ENCODE results near the gene WDFY2. TPM values are rescaled to one million over a fixed set of nuclear protein-coding genes. Genes with fewer than 3 reads are reported as not detected.

Gene WDFY2
- total and polyA plus RNA-seq, 10 of the 15 experiments (the other 5 are each of a cell fraction or from before 2014, with no cell fraction given), result 2.1 to 13.0 (median 8.1) TPM

- peaks cover 5% of the 10 kb centered on the region for H3K79me2 ChIP-seq (ENCODE audit: control insufficient read depth, insufficient read depth, low read length)
- no peak overlapping the region for H3K27ac ChIP-seq (ENCODE audit: control insufficient read depth, insufficient read depth)
- in situ Hi-C loops (cut with MboI), result no loop called here
- 37% methylated on average over 2 of the region's 2 CpGs for WGBS (ENCODE audit: insufficient coverage, insufficient replicate concordance, low lambda C conversion rate, missing lambda C conversion rate)
- no peak overlapping the region for H3K9ac ChIP-seq (ENCODE audit: control insufficient read depth, insufficient read depth, low read length)
- no TSS peak for BruUV-seq (replicated peaks)
- FAIRE-seq (no peak), ATAC-seq (peak; percentile 77), DNase-seq (ENCODE audit: low read depth, low spot score) (no peak)
- H3K4me2 ChIP-seq (ENCODE audit: control insufficient read depth, insufficient read depth), result no peak overlapping the region
- RAD21 ChIA-PET (ENCODE audit: unreplicated experiment), result interaction anchor here (1.0 kb wide), 1 partner anchor 10 kb away, joined by 5 read pairs; no protein-coding TSS in a partner anchor
- no peak overlapping the region for H2AFZ ChIP-seq (ENCODE audit: control insufficient read depth, low read depth, low read length)
- H3K27me3 ChIP-seq (replicated peaks in 1 of 2; ENCODE audit: control insufficient read depth in 2 of 2, insufficient read depth in 2 of 2, low read length in 1 of 2), result no peaks in the 10 kb centered on the region
- POLR2A ChIA-PET, result interaction anchor here (0.8 kb wide), 1 partner anchor 10 kb away, joined by 3 read pairs; no protein-coding TSS in a partner anchor
- peaks cover 5% of the 10 kb centered on the region; the same call in 1 of the 2 replicates for H3K4me1 ChIP-seq (ENCODE audit: control insufficient read depth, insufficient read depth, low read length)
- no peak overlapping the region for H3K4me3 ChIP-seq
- intact Hi-C loops (cut with micrococcal nuclease; ENCODE audit: unreplicated experiment), result no loop called here
- CTCF ChIA-PET, result no interaction called here
- no peaks in the 10 kb centered on the region for H4K20me1 ChIP-seq (ENCODE audit: control insufficient read depth, insufficient read depth)
- no peaks in the 10 kb centered on the region for H3K36me3 ChIP-seq (ENCODE audit: control insufficient read depth in 2 of 2, insufficient read depth in 2 of 2, low read length in 1 of 2)
- SMC1A ChIA-PET (ENCODE audit: uncharacterized antibody, unreplicated experiment), result interaction anchor here (0.8 to 1.3 kb wide), 6 partner anchors 10 to 132 kb away, joined by 3 to 7 read pairs (median 4); no protein-coding TSS in a partner anchor
- peaks cover 3% of the 10 kb centered on the region; the same call in 1 of the 3 replicates for H3K9me3 ChIP-seq (replicated peaks; ENCODE audit: control insufficient read depth, insufficient read depth, low read length)
- peak; percentile 21 for TF ChIP-seq MEF2B (IDR thresholded peaks at IDR 0.05; ENCODE audit: partially characterized antibody, poor library complexity, severe bottlenecking)
- no peak for TF ChIP-seq ZSCAN29 (IDR thresholded peaks at IDR 0.05)
- TF ChIP-seq ZBTB33 (IDR thresholded peaks at IDR 0.05), result no peak
- no peak for TF ChIP-seq MTA3 (IDR thresholded peaks at IDR 0.05; ENCODE audit: borderline replicate concordance, low read length)
- TF ChIP-seq LARP7 (IDR thresholded peaks at IDR 0.05), result no peak
- no peak for TF ChIP-seq STAT3 (IDR thresholded peaks at IDR 0.05; ENCODE audit: low read depth, low read length)
- no peak for TF ChIP-seq E2F4 (IDR thresholded peaks at IDR 0.05; ENCODE audit: low read depth, low read length)
- no peak for TF ChIP-seq USF2 (IDR thresholded peaks at IDR 0.05; ENCODE audit: borderline replicate concordance, low read depth, low read length)
- TF ChIP-seq PRDM15 (CRISPR knock-in tag; IDR thresholded peaks at IDR 0.05), result no peak
- TF ChIP-seq CEBPZ (IDR thresholded peaks at IDR 0.05; ENCODE audit: low read depth, low read length), result no peak
- no peak for TF ChIP-seq GABPA (IDR thresholded peaks at IDR 0.05; ENCODE audit: low read depth)
- TF ChIP-seq BHLHE40 (IDR thresholded peaks at IDR 0.05; ENCODE audit: borderline replicate concordance in 1 of 2, low read depth in 2 of 2, low read length in 1 of 2), result peak in 1 of 2 experiments; percentile 5; a peak in 1 of 4 replicates
Measured at GRCh38 chr13:51608857-51609406, 24.7 kb downstream of the WDFY2 start.

All from GM12878 (cell line).